ENCODE results near the gene DNAH1. TPM values are rescaled to one million over a fixed set of nuclear protein-coding genes. Genes with fewer than 3 reads are reported as not detected.

DNAH1 gene
- 27.1 and 30.1 TPM in 2 replicates for total RNA-seq

GRCh38 chr3:52315977-52316764, at the start of gene DNAH1:
DNAH1 (plus strand) TSS chr3:52316319; CDS start chr3:52322443, 6,124 bp downstream.
- intact Hi-C loops (cut with micrococcal nuclease), result loop anchor here (2.0 kb wide), 1 partner anchor 23 kb away; no protein-coding TSS in a partner anchor

DNA sequence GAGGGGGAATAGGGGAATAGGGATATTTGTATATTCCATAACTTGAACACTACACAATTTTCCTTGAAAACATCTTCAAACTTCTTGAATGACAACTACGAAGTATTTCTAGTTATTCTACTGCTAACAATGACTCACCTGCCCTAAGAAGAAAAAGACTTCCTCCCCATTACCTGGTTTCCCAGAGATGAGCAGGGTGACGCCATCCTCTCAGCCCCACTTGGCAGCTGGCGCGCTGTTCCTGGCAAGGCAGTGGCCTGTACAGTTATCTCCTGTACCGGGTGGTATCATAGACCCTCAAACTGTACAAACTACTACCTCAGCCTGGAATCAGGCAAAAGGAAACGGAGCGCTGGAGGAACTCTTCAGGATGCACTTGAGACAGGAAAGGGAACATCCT, 48.1 kb upstream of the DNAH1 start:
- intact Hi-C loops (cut with micrococcal nuclease), result no loop called here

DNA sequence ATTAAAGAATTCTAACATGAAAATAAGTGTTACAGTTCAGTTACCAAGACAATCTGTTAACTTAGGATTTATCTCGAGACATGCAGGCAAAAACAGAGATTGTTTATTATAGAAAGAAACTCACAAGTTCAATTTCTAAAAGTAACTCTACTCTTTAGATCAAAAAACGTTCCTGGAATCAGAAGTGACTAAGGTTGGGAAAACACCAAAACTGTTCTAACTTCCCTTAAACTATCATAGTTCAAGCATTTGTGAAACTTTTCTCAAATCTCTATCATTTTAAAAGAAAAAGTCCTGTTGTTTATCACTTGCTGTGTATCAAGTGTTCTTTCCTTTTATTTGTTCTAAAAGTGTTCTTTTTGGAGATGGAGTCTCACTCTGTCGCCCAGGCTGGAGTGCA, 46.3 kb upstream of the DNAH1 start:
- intact Hi-C loops (cut with micrococcal nuclease), result loop anchor here (2.0 to 10.0 kb wide), 2 partner anchors 19 to 1655 kb away; partner anchors contain the start of genes CISH and MAPKAPK3

GRCh38 chr3:52270252-52270754, 45.8 kb upstream of the DNAH1 start:
- intact Hi-C loops (cut with micrococcal nuclease), result loop anchor here (2.0 to 10.0 kb wide), 2 partner anchors 18 to 1656 kb away; partner anchors contain the start of genes CISH and MAPKAPK3

DNA sequence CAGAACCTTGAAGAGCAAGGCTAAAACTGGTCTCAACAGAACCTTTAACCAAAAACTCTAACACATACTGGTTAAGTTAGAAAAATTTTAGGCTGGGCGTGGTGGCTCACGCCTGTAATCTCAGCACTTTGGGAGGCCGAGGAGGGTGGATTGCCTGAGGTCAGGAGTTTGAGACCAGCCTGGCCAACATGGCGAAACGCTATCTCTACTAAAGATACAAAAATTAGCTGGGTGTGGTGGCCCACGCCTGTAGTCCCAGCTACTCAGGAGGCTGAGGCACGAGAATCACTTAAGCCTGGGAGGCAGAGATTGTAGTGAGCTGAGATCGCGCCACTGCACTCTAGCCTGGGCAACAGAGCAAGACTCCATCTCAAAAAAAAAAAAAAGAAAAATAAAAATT, 43.9 kb upstream of the DNAH1 start:
- intact Hi-C loops (cut with micrococcal nuclease), result loop anchor here (10.0 kb wide), 1 partner anchor 1657 kb away; the partner anchor contains the start of genes CISH and MAPKAPK3

DNA sequence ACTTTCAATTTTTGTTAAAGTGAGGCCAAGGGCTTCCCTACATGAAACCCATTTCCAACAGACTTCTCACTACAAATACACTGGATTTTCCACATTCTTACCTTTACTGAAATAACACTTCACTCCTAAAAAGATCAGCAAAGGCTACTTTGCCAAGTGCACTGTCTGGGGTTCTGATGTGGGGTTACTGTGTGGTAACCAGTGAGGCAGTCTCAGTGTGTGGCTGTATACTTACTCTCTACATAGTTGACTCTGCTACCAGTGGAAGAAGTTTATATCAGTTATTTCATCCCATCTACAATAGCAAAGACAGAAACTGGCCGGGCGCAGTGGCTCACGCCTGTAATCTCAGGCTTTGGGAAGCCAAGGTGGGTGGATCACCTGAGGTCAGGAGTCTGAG, 43.3 kb upstream of the DNAH1 start:
- intact Hi-C loops (cut with micrococcal nuclease), result loop anchor here (10.0 kb wide), 1 partner anchor 1658 kb away; the partner anchor contains the start of genes CISH and MAPKAPK3

DNA sequence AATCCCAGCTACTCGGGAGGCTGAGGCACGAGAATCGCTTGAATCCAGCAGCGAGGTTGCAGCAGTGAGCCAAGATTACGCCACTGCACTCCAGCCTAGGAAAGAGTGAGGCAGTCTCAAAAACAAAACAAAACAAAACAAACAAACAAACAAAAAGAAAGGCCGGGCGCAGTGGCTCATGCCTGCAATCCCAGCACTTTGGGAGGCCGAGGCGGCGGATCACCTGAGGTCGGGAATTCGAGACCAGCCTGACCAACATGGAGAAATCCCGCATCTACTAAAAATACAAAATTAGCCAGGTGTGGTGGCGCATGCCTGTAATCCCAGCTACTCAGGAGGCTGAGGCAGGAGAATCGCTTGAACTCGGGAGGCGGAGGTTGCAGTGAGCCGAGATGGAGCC, 41.3 kb upstream of the DNAH1 start:
- intact Hi-C loops (cut with micrococcal nuclease), result loop anchor here (5.0 to 10.0 kb wide), 3 partner anchors 332 to 1660 kb away; partner anchors contain the start of genes CISH, GNL3, MAPKAPK3 and PARP3

GRCh38 chr3:52277071-52277964, 38.8 kb upstream of the DNAH1 start:
- intact Hi-C loops (cut with micrococcal nuclease), result loop anchor here (5.0 to 10.0 kb wide), 3 partner anchors 335 to 1663 kb away; partner anchors contain the start of genes CISH, GNL3, MAPKAPK3 and PARP3

DNA sequence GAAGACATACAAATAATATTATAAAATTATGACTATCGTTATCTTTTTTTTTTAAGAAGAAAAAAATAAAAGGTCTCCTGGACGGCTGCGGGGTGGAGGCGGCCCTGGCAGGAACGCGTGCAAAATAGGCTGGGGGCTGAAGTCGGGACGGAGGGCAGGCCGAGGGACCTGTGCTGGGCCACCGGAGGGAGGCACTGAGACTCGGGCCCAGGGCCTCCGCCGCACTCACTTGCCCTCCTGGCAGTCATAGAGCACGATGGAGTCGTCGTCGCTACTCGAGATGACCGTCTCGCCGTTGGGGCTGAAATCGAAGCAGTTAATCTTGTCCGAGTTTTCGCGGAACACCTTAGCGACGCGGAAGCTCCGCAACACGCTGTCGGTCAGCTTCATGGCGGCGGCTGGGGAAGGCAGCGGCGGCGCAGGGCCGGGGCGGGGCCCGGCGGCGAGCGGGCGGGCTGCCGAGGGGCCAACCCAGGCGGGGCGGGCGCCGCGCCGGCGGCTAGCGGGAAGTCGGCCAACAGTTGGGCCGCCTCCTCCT, 38.1 kb upstream of the DNAH1 start:
- intact Hi-C loops (cut with micrococcal nuclease), result loop anchor here (1.0 to 10.0 kb wide), 9 partner anchors 9 to 1663 kb away; partner anchors contain the start of genes CISH, DUSP7, GLYCTK and GNL3

DNA sequence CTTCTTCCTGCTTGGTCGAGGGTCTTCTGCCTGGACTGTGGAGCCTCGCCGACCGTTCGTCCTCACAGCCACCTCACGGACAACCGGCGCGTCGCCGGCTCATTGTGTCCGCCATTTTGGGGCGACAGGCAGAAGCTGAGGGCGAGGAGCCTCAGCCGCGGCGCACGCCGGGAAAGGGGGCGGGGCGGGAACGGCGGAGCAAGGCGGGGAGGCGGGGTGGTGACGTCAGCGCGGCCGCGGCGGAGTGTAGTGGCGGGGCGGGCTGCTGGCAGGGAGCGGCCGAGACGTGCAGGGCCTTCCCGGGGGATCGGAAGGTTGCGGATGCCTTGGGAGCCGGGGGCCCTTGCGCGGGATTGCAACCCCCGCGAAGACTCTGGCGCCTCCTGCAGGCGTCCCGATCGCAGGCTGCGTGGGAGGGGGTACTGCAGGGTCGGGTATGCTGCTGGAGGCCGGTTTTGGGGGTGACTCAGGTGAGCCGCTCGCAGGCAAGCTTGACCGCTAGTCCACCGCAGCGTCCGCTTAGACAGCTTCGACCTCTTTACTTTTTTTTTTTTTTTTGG, 37.5 kb upstream of the DNAH1 start, which contains the start of gene WDR82:
Gene WDR82 (minus strand): TSS at position 140 of the 560 bp plus-strand sequence. CDS start 288 bp downstream, outside the sequence.
- intact Hi-C loops (cut with micrococcal nuclease), result loop anchor here (1.0 to 10.0 kb wide), 10 partner anchors 7 to 1664 kb away; partner anchors contain the start of genes CISH, DUSP7, GLYCTK and GNL3

GRCh38 chr3:52279596-52279995, 36.5 kb upstream of the DNAH1 start:
- intact Hi-C loops (cut with micrococcal nuclease), result loop anchor here (1.0 to 10.0 kb wide), 7 partner anchors 8 to 1665 kb away; partner anchors contain the start of genes CISH, DUSP7, GNL3 and MAPKAPK3

DNA sequence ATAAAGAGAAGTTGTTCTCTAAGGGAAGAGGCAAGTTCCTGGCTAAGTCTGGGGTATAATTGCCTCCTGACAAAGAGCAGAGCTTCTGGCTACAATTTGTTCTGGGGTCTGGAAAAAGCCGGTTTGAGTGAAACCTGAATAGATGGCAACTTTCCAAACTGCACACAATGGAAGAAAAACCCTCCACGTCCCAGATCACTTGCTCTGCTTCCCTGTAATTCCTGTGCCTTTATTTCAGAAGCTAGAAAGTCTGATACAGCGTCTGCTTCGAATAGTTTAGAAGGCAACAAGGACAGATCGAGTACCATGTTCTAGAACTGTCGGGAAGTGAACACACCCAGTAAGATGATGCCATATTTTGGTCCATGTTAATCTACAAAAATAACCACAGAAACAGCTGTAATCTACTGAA, 36.1 kb upstream of the DNAH1 start:
- intact Hi-C loops (cut with micrococcal nuclease), result loop anchor here (5.0 kb wide), 1 partner anchor 167 kb away; the partner anchor contains the start of gene SEMA3G

DNA sequence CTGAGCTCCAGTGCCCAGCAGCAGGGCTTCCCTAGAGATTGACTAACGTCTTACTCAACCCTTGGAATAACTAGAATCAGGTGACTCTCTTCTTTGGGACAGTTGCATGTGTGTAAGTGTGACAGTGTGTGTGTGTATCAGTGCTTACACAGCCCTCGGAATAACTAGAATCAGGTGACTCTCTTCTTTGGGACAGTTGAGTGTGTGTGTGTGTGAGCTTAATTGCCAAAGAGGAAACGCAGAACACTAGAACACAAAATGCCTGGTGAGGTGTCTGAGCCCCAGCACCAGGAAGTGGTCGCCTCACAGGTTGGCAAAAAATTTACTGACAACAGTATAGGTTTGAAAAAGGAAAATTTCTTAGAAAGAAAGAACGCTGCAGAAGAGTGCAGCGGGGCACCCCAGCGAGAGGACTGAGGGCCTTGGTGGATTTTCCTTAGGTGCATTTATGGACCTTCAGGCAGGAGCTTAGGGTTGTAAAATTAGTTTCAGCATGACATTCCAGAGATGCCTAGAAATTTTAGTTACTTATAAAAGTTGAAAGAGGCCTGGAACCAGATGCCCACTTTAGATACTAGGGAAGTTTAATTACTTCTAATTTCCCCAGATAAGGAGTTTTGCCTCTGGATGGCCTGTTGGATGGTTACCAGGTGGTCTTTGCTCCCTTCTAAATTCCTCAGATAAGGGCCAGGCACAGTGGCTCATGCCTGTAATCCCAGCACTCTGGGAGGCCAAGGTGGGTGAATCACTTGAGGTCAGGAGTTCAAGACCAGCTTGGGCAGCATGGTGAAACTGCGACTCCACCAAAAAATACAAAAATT, 33.9 kb upstream of the DNAH1 start:
- intact Hi-C loops (cut with micrococcal nuclease), result loop anchor here (5.0 kb wide), 1 partner anchor 165 kb away; the partner anchor contains the start of gene SEMA3G

DNA sequence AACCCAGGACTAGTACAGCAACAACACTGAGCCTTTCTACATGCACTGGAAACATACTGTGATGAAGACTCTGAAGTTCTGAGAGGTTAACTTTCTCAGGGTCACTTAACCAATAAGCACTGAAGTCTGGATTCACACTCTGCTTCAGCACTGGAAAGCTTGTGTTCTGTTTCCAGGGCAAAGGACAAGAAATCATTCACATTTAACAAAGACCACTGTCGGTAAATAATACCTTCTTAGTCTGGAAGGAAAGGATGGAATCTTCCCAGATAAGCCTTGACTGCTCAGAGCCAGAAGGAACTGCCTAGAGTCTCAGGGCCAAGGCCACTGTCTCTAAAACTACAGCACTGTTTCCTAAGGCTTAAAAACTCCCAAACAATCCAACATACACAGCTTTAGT, 32.8 kb upstream of the DNAH1 start:
- intact Hi-C loops (cut with micrococcal nuclease), result loop anchor here (5.0 kb wide), 1 partner anchor 164 kb away; the partner anchor contains the start of gene SEMA3G

- intact Hi-C loops (cut with micrococcal nuclease), result loop anchor here (5.0 kb wide), 1 partner anchor 163 kb away; the partner anchor contains the start of gene SEMA3G
Measured at GRCh38 chr3:52284051-52284450, 32.1 kb upstream of the DNAH1 start.

DNA sequence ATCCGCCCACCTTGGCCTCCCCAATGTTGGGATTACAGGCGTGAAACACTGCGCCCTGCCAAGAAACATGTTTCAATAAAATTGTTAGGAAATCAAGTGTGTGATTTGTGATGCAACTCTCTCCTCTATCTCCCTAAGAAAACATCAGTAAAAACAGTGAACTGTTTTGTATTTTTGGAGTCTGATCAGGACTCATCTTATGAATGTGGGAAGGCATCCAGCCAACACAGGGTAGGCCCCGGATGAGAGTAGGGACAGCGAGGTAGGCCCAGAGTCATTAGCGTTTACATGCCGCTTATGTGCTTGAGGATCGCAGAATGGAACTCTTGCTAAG, 29.4 kb upstream of the DNAH1 start:
- intact Hi-C loops (cut with micrococcal nuclease), result loop anchor here (1.0 kb wide), 3 partner anchors 8 to 229 kb away; partner anchors contain the start of genes POC1A and WDR82

DNA sequence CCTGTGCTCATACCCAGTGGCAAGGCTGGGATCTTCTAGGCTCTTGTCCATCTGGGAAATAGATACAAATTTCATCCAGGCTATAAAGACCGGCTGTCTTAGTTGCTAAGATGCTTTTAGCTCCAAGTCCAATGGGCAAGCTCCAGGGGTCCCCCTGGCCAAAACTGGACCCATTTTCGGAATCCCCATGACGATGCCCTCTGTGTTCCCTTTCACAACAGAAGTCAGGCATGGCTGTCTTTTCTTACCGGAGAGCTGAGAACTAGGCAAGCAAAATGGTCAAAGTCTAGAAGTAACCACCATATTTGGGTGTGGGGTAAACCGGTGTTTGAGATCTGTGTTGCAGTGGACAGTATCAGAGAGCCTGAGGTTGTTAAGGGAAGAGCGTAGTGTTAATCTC, 27.4 kb upstream of the DNAH1 start:
- intact Hi-C loops (cut with micrococcal nuclease), result loop anchor here (1.0 to 2.0 kb wide), 5 partner anchors 18 to 293 kb away; partner anchors contain the start of genes RPL29, TWF2 and UQCC5

DNA sequence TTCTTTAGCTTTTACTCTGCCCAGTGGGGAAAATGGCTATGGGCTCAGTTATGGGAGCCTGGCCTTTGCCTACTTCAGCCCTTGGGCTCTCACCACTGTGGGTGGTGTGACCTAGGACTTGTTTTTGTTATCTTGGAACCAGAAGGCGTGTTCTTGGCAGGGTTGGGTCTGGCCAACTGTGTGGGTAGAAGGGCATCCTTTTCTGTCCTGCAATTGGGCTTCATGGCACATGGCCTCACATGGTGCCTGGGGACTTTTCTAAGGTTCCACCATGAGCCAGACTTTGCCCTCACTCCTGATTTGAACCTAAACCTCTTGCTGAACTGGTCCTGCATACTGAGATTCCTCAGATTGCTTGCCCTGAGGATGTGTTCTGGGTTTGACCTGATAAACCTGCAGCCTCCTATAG, 26.8 kb upstream of the DNAH1 start:
- intact Hi-C loops (cut with micrococcal nuclease), result loop anchor here (2.0 kb wide), 1 partner anchor 19 kb away; no protein-coding TSS in a partner anchor
